WTC11 (cell line): ENCODE measurements around the gene GFRA1. TPM values are rescaled to one million over a fixed set of nuclear protein-coding genes. Genes with fewer than 3 reads are reported as not detected.

Experiments used
- ATAC-seq: fragments of 200-7000 bp; cut with Tn5 transposase; 2 replicates; pipeline ENCODE4 v1.10.0; 2021; ENCODE audit warnings: mild to moderate bottlenecking, moderate library complexity
- CTCF ChIA-PET: fragments of 300-600 bp; sonication (Branson Sonifier 250); formaldehyde crosslinking; loops from one replicate; lab custom pipeline; 2021; ENCODE audit warnings: antibody characterized with exemption; lab: Charles Lee
- POLR2A ChIA-PET: fragments of 350-600 bp; sonication (Branson Sonifier 250); formaldehyde crosslinking; loops from one replicate; lab custom pipeline; 2021; ENCODE audit warnings: antibody characterized with exemption; lab: Charles Lee
- DNase-seq: peaks from one replicate; pipeline ENCODE4 v3.0.0; 2021; ENCODE audit warnings: low spot score
- H3K27ac Mint-ChIP-seq: 2 replicates; pipeline ENCODE4 v1.8.0; 2021; ENCODE audit warnings: mixed read lengths
- H3K27me3 Mint-ChIP-seq: 2 replicates; pipeline ENCODE4 v1.8.0; 2021; ENCODE audit warnings: low read depth, mild to moderate bottlenecking, moderate library complexity, mixed read lengths
- H3K36me3 Mint-ChIP-seq: 2 replicates; pipeline ENCODE4 v1.8.0; 2021; ENCODE audit warnings: mixed read lengths
- H3K4me1 Mint-ChIP-seq: 2 replicates; pipeline ENCODE4 v1.8.0; 2022; ENCODE audit warnings: mixed read lengths
- H3K4me3 Mint-ChIP-seq: 2 replicates; pipeline ENCODE4 v1.8.0; 2021; ENCODE audit warnings: mild to moderate bottlenecking, moderate library complexity, mixed read lengths
- H3K9me3 Mint-ChIP-seq: 2 replicates; pipeline ENCODE4 v1.8.0; 2021; ENCODE audit warnings: mixed read lengths
- E2F5 ChIP-seq: sonication (generic); formaldehyde crosslinking; IDR thresholded peaks from 2 replicates; pipeline ENCODE4 v1.8.1; 2022; ENCODE audit warnings: mild to moderate bottlenecking, moderate library complexity, missing genetic modification reagents
- ELF4 ChIP-seq: sonication (generic); formaldehyde crosslinking; IDR thresholded peaks from 2 replicates; pipeline ENCODE4 v1.8.1; 2022; ENCODE audit warnings: low read depth, mild to moderate bottlenecking, moderate library complexity, missing genetic modification reagents
- ETV6 ChIP-seq: sonication (generic); formaldehyde crosslinking; IDR thresholded peaks from 2 replicates; pipeline ENCODE4 v1.8.1; 2022; ENCODE audit warnings: mild to moderate bottlenecking, missing genetic modification reagents
- FOXK1 ChIP-seq: sonication (generic); formaldehyde crosslinking; IDR thresholded peaks from 2 replicates; pipeline ENCODE4 v1.8.0; 2022; ENCODE audit warnings: mild to moderate bottlenecking, moderate library complexity, missing genetic modification reagents
- HMGXB4 ChIP-seq: sonication (generic); formaldehyde crosslinking; IDR thresholded peaks from 2 replicates; pipeline ENCODE4 v1.8.1; 2023; ENCODE audit warnings: mild to moderate bottlenecking, moderate library complexity, missing genetic modification reagents
- MXD4 ChIP-seq: fragments of 250-450 bp; sonication (Bioruptor Pico); IDR thresholded peaks from 2 replicates; pipeline ENCODE4 v1.8.0; 2021; ENCODE audit warnings: mild to moderate bottlenecking, moderate library complexity, borderline replicate concordance
- MYBL2 ChIP-seq: sonication (generic); formaldehyde crosslinking; IDR thresholded peaks from 2 replicates; pipeline ENCODE4 v1.8.1; 2023; ENCODE audit warnings: mild to moderate bottlenecking, moderate library complexity, missing genetic modification reagents
- NFATC4 ChIP-seq: fragments of 250-450 bp; sonication (Bioruptor Pico); IDR thresholded peaks from 2 replicates; pipeline ENCODE4 v1.9.0; 2021; ENCODE audit warnings: mild to moderate bottlenecking
- NFE2L1 ChIP-seq: sonication (generic); formaldehyde crosslinking; IDR thresholded peaks from 2 replicates; pipeline ENCODE4 v1.8.1; 2023; ENCODE audit warnings: missing genetic modification reagents
- NR2C2 ChIP-seq: sonication (generic); formaldehyde crosslinking; IDR thresholded peaks from 2 replicates; pipeline ENCODE4 v1.8.0; 2022; ENCODE audit warnings: mild to moderate bottlenecking, missing genetic modification reagents
- OVOL2 ChIP-seq: fragments of 250-450 bp; sonication (Bioruptor Pico); IDR thresholded peaks from 2 replicates; pipeline ENCODE4 v1.9.0; 2021; ENCODE audit warnings: mild to moderate bottlenecking, borderline replicate concordance
- RELA ChIP-seq: sonication (generic); formaldehyde crosslinking; IDR thresholded peaks from 2 replicates; pipeline ENCODE4 v1.8.1; 2022; ENCODE audit warnings: missing genetic modification reagents, mild to moderate bottlenecking, borderline replicate concordance
- SMAD4 ChIP-seq: sonication (generic); formaldehyde crosslinking; IDR thresholded peaks from 2 replicates; pipeline ENCODE4 v1.8.0; 2022; ENCODE audit warnings: mild to moderate bottlenecking, missing genetic modification reagents
- TP53 ChIP-seq: sonication (generic); formaldehyde crosslinking; IDR thresholded peaks from 2 replicates; pipeline ENCODE4 v1.8.1; 2023; ENCODE audit warnings: mild to moderate bottlenecking, missing genetic modification reagents
- USF2 ChIP-seq: sonication (generic); formaldehyde crosslinking; IDR thresholded peaks from 2 replicates; pipeline ENCODE4 v1.8.1; 2023; ENCODE audit warnings: mild to moderate bottlenecking, missing genetic modification reagents, moderate library complexity
- ZNF396 ChIP-seq: fragments of 250-450 bp; sonication (Bioruptor Pico); IDR thresholded peaks from 2 replicates; pipeline ENCODE4 v1.8.0; 2021; ENCODE audit warnings: mild to moderate bottlenecking, moderate library complexity, borderline replicate concordance
- total RNA-seq: library from RNA; stranded (reverse); gene quantifications from 3 replicates; pipeline ENCODE4 v1.2.3, GENCODE V29; 2021
- TF ChIP-seq, protein P1 (sequence below): sonication (generic); formaldehyde crosslinking; IDR thresholded peaks from 2 replicates; pipeline ENCODE4 v1.8.0; 2023; ENCODE audit warnings: mild to moderate bottlenecking, missing genetic modification reagents
- TF ChIP-seq, protein P2 (sequence below): fragments of 250-450 bp; sonication (Bioruptor Pico); IDR thresholded peaks from 2 replicates; pipeline ENCODE4 v1.9.0; 2021; ENCODE audit warnings: mild to moderate bottlenecking

GFRA1 gene
- total RNA-seq, 1 experiment from 2014 or later: 4.4 TPM

DNA sequence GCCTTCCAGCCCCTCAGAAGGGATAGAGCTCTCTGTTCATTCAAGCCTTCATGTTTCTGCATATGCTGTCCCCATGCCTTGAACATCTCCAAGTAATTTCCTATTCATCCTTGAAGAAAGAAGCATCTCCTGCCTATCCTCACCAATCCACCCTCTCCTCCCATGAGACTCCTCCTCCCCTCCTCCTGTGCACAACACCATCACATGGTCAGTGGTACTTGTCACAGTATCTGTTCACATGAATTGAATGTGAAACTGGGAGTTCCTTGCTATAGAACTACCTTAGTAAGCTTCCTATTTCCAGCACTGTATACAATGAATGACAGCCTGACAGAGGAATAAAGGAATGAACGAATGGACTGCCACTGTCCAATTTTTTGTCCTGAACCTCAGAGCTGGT lies 115.5 kb downstream of the GFRA1 start:
- Mint-ChIP-seq H3K4me1 (no peaks in the 10 kb centered on the region), H3K9me3 (peaks cover 18% of the 10 kb centered on the region), H3K36me3 (peaks cover 7% of the 10 kb centered on the region; the same call in 1 of the 2 replicates)

More for the DNA sequence above, 115.5 kb downstream of the GFRA1 start:
- ATAC-seq: no peak
- POLR2A ChIA-PET: no interaction called here
- TF ChIP-seq NFE2L1 (CRISPR knock-in tag) (no peak), RELA (no peak), USF2 (CRISPR knock-in tag) (no peak), TP53 (CRISPR knock-in tag) (no peak), E2F5 (no peak), NR2C2 (CRISPR knock-in tag) (no peak), FOXK1 (CRISPR knock-in tag) (no peak), ZNF396 (no peak), MXD4 (CRISPR knock-in tag) (no peak), OVOL2 (no peak), NFATC4 (CRISPR knock-in tag) (no peak), ELF4 (CRISPR knock-in tag) (no peak), MYBL2 (CRISPR knock-in tag) (no peak), SMAD4 (CRISPR knock-in tag) (no peak), ETV6 (CRISPR knock-in tag) (no peak), HMGXB4 (no peak)
- TF ChIP-seq, protein P1, sequence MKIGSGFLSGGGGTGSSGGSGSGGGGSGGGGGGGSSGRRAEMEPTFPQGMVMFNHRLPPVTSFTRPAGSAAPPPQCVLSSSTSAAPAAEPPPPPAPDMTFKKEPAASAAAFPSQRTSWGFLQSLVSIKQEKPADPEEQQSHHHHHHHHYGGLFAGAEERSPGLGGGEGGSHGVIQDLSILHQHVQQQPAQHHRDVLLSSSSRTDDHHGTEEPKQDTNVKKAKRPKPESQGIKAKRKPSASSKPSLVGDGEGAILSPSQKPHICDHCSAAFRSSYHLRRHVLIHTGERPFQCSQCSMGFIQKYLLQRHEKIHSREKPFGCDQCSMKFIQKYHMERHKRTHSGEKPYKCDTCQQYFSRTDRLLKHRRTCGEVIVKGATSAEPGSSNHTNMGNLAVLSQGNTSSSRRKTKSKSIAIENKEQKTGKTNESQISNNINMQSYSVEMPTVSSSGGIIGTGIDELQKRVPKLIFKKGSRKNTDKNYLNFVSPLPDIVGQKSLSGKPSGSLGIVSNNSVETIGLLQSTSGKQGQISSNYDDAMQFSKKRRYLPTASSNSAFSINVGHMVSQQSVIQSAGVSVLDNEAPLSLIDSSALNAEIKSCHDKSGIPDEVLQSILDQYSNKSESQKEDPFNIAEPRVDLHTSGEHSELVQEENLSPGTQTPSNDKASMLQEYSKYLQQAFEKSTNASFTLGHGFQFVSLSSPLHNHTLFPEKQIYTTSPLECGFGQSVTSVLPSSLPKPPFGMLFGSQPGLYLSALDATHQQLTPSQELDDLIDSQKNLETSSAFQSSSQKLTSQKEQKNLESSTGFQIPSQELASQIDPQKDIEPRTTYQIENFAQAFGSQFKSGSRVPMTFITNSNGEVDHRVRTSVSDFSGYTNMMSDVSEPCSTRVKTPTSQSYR: no peak
- TF ChIP-seq, protein P2, sequence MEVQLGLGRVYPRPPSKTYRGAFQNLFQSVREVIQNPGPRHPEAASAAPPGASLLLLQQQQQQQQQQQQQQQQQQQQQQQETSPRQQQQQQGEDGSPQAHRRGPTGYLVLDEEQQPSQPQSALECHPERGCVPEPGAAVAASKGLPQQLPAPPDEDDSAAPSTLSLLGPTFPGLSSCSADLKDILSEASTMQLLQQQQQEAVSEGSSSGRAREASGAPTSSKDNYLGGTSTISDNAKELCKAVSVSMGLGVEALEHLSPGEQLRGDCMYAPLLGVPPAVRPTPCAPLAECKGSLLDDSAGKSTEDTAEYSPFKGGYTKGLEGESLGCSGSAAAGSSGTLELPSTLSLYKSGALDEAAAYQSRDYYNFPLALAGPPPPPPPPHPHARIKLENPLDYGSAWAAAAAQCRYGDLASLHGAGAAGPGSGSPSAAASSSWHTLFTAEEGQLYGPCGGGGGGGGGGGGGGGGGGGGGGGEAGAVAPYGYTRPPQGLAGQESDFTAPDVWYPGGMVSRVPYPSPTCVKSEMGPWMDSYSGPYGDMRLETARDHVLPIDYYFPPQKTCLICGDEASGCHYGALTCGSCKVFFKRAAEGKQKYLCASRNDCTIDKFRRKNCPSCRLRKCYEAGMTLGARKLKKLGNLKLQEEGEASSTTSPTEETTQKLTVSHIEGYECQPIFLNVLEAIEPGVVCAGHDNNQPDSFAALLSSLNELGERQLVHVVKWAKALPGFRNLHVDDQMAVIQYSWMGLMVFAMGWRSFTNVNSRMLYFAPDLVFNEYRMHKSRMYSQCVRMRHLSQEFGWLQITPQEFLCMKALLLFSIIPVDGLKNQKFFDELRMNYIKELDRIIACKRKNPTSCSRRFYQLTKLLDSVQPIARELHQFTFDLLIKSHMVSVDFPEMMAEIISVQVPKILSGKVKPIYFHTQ (CRISPR knock-in tag): no peak
- TF ChIP-seq, all 79 proteins: peak for 0
- CTCF ChIA-PET: no interaction called here
- Mint-ChIP-seq H3K27ac (no peak overlapping the region), H3K4me3 (no peak overlapping the region), H3K27me3 (no peaks in the 10 kb centered on the region; the same call in 1 of the 2 replicates)
- DNase-seq: no peak
